Measurements from ENCODE around the gene TBXA2R. TPM values are rescaled to one million over a fixed set of nuclear protein-coding genes. Genes with fewer than 3 reads are reported as not detected.
A peak's percentile ranks its signal among the peaks of the same experiment; 100 is the strongest.
"Not testable (repeated sequence)": the region's sequence is repeated elsewhere in the genome, so short reads cannot be mapped to it uniquely, and the experiment has no call there.

TBXA2R gene
- total RNA-seq, 1 donor from 2014 or later: 0.42 TPM

DNA sequence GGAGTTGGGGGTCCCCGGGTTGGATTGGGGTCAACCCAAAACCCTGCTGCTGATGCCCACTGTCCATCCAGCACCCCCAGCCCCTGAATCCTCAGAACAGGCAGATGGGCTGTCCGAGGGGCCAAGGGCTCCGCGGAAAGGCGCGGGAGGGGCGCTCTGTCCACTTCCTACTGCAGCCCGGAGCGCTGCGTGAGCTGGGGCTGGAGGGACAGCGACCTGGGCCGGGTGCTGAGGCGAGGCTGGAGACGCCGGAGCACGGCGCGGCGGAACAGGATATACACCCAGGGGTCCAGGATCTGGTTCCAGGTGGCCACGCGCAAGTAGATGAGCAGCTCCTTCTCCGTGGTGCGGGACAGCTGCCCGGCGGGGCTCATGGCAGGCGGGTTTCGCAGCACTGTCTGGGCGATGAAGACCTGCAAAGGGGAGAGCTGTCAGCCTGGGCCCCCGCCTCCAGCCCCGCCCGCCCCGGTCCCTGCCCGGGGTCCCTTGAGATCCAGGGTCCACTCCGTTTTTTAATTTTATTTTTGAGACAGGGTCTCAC is 11.1 kb downstream of the TBXA2R start:
- no peak for DNase-seq
- Mint-ChIP-seq H3K27me3 (no peaks in the 10 kb centered on the region), H3K36me3 (ENCODE audit: low read depth) (no peaks in the 10 kb centered on the region), H3K9me3 (no peaks in the 10 kb centered on the region), H3K27ac (no peak overlapping the region), H3K4me1 (no peaks in the 10 kb centered on the region), H3K4me3 (no peak overlapping the region)
- intact Hi-C loops (cut with micrococcal nuclease): no loop called here

- Mint-ChIP-seq H3K9me3 (no peaks in the 10 kb centered on the region), H3K4me1 (no peaks in the 10 kb centered on the region), H3K27me3 (no peaks in the 10 kb centered on the region), H3K36me3 (ENCODE audit: low read depth) (no peaks in the 10 kb centered on the region), H3K27ac (no peak overlapping the region), H3K4me3 (no peak overlapping the region)
- no peak for DNase-seq
- intact Hi-C loops (cut with micrococcal nuclease): no loop called here
These were observed 13.5 kb downstream of the TBXA2R start for GRCh38 chr19:3593156-3593555.

DNA sequence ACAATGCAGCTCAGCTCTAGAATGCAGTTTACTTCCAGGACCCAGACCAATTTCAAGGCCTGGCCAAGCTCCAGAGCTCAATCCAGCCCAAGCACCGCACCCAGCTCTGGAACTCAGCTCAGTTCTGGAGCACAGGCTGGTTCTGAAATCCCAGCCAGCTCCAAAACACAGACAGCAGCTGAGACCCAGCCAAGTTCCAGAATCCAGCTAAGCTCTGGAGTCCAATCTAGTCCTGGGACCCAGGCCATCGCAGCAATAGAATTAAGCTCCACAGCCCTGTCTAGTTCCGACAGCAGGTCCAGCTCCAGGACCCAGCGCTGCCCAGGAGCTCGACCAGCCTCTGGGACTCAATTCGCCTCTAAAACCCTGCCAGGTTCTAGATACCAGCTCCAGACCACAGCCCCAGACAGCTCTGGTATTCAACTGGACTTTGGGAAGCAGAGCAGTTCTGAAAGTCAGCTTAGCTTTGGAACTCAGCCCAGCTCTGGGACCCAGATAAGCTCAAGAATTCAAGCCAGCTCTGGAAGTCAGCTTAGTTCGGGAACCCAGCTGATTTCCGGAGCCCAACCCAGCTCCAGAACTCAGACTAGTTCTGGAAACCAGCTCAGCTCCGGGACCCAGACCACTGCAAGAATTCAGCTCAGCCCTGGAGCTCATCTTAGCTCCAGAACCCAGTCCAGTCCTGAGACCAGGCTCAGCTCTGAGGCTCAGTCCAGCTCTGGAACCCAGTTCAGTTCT is 14.6 kb downstream of the TBXA2R start:
- intact Hi-C loops (cut with micrococcal nuclease): no loop called here
- Mint-ChIP-seq H3K9me3 (no peaks in the 10 kb centered on the region), H3K27me3 (no peaks in the 10 kb centered on the region), H3K36me3 (ENCODE audit: low read depth) (no peaks in the 10 kb centered on the region), H3K27ac (no peak overlapping the region), H3K4me1 (no peaks in the 10 kb centered on the region), H3K4me3 (no peak overlapping the region)
- no peak for DNase-seq

- no peak overlapping the region for H3K27ac Mint-ChIP-seq
- H3K4me3 Mint-ChIP-seq: no peak overlapping the region
- H3K36me3 Mint-ChIP-seq (ENCODE audit: low read depth): no peaks in the 10 kb centered on the region
- no peaks in the 10 kb centered on the region for H3K9me3 Mint-ChIP-seq
- DNase-seq: no peak
- no peaks in the 10 kb centered on the region for H3K27me3 Mint-ChIP-seq
- intact Hi-C loops (cut with micrococcal nuclease): no loop called here
- H3K4me1 Mint-ChIP-seq: no peaks in the 10 kb centered on the region
These were observed 15.6 kb downstream of the TBXA2R start for GRCh38 chr19:3590991-3591659.

DNA sequence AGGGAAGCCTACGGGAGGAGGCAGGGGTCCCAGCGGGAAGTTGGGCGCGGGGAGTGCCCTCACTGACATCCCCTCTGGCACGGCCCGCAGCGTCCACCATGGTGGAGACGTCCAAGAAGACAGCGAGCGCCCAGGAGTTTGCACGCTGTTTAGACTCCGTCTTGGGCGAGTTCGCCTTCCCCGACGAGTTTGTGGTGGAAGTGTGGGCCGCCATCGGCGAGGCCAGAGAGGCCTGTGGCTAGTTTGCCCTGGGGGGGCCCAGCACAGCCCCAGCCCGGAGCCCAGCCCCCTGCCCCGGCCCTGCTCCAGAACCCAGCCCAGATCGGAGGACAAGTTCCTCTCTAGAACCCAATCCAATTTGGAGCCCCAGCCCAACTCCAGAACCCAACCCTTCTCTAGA is 16.7 kb downstream of the TBXA2R start:
- intact Hi-C loops (cut with micrococcal nuclease): no loop called here
- H3K27me3 Mint-ChIP-seq: no peaks in the 10 kb centered on the region
- H3K4me3 Mint-ChIP-seq: no peak overlapping the region
- no peaks in the 10 kb centered on the region for H3K9me3 Mint-ChIP-seq
- no peak for DNase-seq
- no peaks in the 10 kb centered on the region for H3K4me1 Mint-ChIP-seq
- H3K36me3 Mint-ChIP-seq (ENCODE audit: low read depth): no peaks in the 10 kb centered on the region
- no peak overlapping the region for H3K27ac Mint-ChIP-seq

DNA sequence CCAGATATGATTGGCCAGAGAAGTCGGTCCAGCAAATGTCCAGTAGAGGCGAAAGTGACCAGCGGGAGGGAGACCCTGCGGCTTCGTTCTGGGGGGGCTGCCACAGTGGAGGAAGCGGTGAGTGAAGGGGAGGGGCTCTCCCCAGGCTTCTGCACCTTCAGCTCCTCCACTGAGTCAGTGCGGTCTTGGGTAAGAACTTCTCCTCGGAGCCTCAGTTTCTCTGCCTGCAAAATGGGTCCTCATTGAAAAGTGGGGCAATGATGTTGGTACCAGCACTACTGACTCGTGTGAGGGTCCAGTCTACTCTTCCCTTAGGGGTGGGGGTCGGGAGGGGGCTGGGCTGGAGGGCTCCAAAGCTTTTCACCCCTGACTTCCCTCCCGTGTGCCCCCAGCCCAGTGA is 17.2 kb downstream of the TBXA2R start:
- intact Hi-C loops (cut with micrococcal nuclease): no loop called here
- no peaks in the 10 kb centered on the region for H3K4me1 Mint-ChIP-seq
- no peaks in the 10 kb centered on the region for H3K9me3 Mint-ChIP-seq

GRCh38 chr19:3586707-3587346 is 19.8 kb downstream of the TBXA2R start:
- Mint-ChIP-seq H3K36me3 (ENCODE audit: low read depth) (no peaks in the 10 kb centered on the region), H3K9me3 (no peaks in the 10 kb centered on the region), H3K4me3 (no peak overlapping the region), H3K27ac (no peak overlapping the region), H3K4me1 (no peaks in the 10 kb centered on the region), H3K27me3 (peaks cover 2% of the 10 kb centered on the region)
- intact Hi-C loops (cut with micrococcal nuclease): no loop called here
- no peak for DNase-seq

More for the DNA sequence above, 17.2 kb downstream of the TBXA2R start:
- Mint-ChIP-seq H3K27ac (no peak overlapping the region), H3K36me3 (ENCODE audit: low read depth) (no peaks in the 10 kb centered on the region), H3K4me3 (no peak overlapping the region), H3K27me3 (no peaks in the 10 kb centered on the region)
- DNase-seq: no peak

DNA sequence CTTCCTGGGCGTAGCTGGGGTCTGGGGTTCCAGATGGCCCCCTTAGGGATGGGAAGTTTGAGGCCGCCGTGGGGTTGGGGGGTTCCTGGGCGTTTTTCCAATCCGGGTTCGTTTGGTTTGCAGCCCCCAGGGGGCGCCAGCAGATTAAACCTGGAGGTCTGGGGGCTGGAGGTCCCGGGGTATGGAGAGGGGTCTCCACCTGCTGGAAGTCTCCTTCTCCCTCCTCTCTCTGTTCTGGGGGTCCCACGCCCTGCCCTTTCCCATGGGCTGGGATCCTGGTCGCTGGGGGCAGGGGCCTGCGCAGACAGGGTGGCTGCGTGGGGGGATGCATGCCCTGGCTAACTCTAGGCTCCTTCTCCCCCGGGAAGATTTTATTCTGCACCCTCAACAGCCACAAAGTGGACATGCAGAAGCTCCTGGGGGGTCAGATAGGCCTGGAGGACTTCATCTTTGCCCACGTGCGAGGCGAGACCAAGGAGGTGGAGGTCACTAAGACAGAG is 20.5 kb downstream of the TBXA2R start:
- Mint-ChIP-seq H3K36me3 (ENCODE audit: low read depth) (no peaks in the 10 kb centered on the region), H3K4me3 (no peak overlapping the region), H3K27me3 (peaks cover 2% of the 10 kb centered on the region), H3K4me1 (no peaks in the 10 kb centered on the region), H3K9me3 (no peaks in the 10 kb centered on the region), H3K27ac (no peak overlapping the region)
- intact Hi-C loops (cut with micrococcal nuclease): no loop called here
- DNase-seq: peak; percentile 78

DNA sequence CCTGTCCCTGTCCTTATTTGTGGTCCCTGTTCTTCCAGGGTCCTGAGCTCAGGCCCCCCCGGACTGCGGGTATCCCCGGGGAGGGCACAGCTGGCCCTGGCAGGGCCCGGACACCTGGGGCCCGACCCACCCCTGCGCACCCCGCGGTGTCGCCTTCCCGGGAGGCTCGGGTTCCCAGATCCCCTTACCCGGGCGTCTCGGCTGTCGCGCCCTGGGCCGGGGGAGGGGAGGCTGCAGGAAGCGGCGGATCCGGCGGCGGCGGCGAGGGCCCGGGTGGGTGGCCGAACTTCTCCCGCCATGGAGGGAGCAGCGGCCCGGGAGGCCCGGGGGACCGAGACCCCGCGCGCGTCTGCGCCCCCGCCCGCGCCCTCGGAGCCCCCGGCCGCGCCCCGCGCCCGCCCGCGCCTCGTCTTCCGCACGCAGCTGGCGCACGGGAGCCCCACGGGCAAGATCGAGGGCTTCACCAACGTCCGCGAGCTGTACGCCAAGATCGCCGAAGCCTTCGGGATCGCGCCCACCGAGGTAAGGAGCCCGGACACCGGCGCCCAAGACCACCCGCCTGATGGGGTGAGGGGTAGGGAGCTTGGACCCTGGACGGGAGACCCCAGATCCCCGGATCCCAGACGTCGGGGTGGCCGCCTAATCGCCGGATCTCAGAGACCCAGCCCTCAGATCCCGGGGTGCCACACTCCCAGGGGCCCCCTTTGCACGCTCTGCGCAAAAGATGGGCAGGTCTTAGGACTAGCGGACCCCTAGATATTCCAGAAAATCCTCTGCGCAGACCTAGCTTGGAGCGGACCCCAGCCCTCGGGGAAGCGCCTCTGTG is 21.2 kb downstream of the TBXA2R start, which contains the start of gene GIPC3:
Gene GIPC3, plus strand, starts transcription at position 178 of the 826 bp plus-strand sequence. Its CDS starts 120 bp downstream, at position 298.
- no peak for DNase-seq
- intact Hi-C loops (cut with micrococcal nuclease): no loop called here
- no peak within 1 kb of the TSS for H3K4me3 Mint-ChIP-seq
- H3K36me3 Mint-ChIP-seq (ENCODE audit: low read depth): no peaks in the 10 kb centered on the region
- peaks cover 2% of the 10 kb centered on the region for H3K27me3 Mint-ChIP-seq
- H3K9me3 Mint-ChIP-seq: no peaks in the 10 kb centered on the region
- H3K4me1 Mint-ChIP-seq: no peaks in the 10 kb centered on the region
- H3K27ac Mint-ChIP-seq: no peak within 1 kb of the TSS

DNA sequence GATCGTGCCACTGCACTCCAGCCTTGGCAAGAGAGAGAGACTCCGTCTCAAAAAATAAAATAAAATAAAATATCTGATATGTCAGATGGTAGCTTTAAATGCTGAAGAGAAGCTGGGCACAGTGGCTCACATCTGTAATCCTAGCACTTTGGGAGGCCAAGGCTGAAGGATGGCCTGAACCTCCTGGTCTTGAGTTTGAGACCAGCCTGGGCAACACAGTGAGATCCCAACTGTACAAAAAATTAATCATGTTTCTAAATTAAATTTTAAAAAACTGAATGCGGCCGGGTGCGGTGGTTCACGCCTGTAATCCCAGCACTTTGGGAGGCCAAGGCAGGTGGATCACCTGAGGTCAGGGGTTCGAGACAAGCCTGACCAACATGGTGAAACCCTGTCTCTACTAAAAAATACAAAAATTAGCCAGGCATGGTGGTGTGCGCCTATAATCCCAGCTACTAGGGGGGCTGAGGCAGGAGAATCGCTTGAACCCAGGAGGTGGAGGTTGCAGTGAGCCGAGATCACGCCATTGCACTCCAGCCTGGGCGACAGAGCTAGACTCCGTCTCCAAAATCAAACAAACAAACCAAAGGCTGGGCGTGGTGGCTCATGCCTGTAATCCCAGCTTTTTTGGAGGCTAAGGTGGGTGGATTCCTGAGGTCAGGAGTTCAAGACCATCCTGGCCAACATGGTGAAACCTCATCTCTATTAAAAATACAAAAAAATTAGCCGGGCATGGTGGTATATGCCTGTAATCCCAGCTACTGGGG is 22.5 kb downstream of the TBXA2R start:
- H3K36me3 Mint-ChIP-seq (ENCODE audit: low read depth); H3K4me3 Mint-ChIP-seq; intact Hi-C loops (cut with micrococcal nuclease); H3K4me1 Mint-ChIP-seq; H3K9me3 Mint-ChIP-seq; H3K27me3 Mint-ChIP-seq; H3K27ac Mint-ChIP-seq; DNase-seq: not testable (repeated sequence)

- H3K4me3 Mint-ChIP-seq; H3K27ac Mint-ChIP-seq; H3K4me1 Mint-ChIP-seq; H3K27me3 Mint-ChIP-seq; H3K36me3 Mint-ChIP-seq (ENCODE audit: low read depth); intact Hi-C loops (cut with micrococcal nuclease); H3K9me3 Mint-ChIP-seq; DNase-seq: not testable (repeated sequence)
These were observed 24.9 kb downstream of the TBXA2R start for GRCh38 chr19:3581792-3582191.

- no peak overlapping the region for H3K27ac Mint-ChIP-seq
- H3K4me1 Mint-ChIP-seq: peaks cover 2% of the 10 kb centered on the region
- no peak for DNase-seq
- H3K27me3 Mint-ChIP-seq: peaks cover 2% of the 10 kb centered on the region
- no peak overlapping the region for H3K4me3 Mint-ChIP-seq
- H3K9me3 Mint-ChIP-seq: no peaks in the 10 kb centered on the region
- peaks cover 6% of the 10 kb centered on the region for H3K36me3 Mint-ChIP-seq (ENCODE audit: low read depth)
- intact Hi-C loops (cut with micrococcal nuclease): no loop called here
These were observed 26.3 kb downstream of the TBXA2R start for GRCh38 chr19:3580156-3580934.
